Small intestine (tissue), 7 donors: Measurements from ENCODE around the gene SFXN5. TPM values are rescaled to one million over a fixed set of nuclear protein-coding genes. Genes with fewer than 3 reads are reported as not detected.

ENCODE experiments used
- DNase-seq, 2 donors: peaks; one replicate each; pipeline versions ENCODE4 v3.0.0 to v3.0.0-alpha.2; 2013
- FAIRE-seq: peaks from 2 replicates; lab custom pipeline; 2012; peaks lifted over from hg19 to GRCh38; lab: Jason Lieb, UNC
- H3K27ac ChIP-seq, 3 donors: one replicate each; pipeline ENCODE4 v1.5.1; 2013; ENCODE audit warnings: low read length in 2 of 3, mild to moderate bottlenecking in 2 of 3, control low read depth in 1 of 3, inconsistent platforms in 1 of 3, low read depth in 1 of 3, moderate library complexity in 1 of 3
- H3K27me3 ChIP-seq, 3 donors: one replicate each; pipeline ENCODE4 v1.6.1; 2013; ENCODE audit warnings: low read length in 3 of 3, inconsistent platforms in 1 of 3; ENCODE audit not compliant: control insufficient read depth in 3 of 3, insufficient read depth in 3 of 3
- H3K36me3 ChIP-seq, 3 donors: one replicate each; pipeline ENCODE4 v1.6.1; 2013; ENCODE audit warnings: low read length in 3 of 3, inconsistent platforms in 1 of 3, low read depth in 1 of 3, mild to moderate bottlenecking in 1 of 3, moderate library complexity in 1 of 3; ENCODE audit not compliant: control insufficient read depth in 3 of 3, insufficient read depth in 2 of 3
- H3K4me1 ChIP-seq, 3 donors: one replicate each; pipeline ENCODE4 v1.6.1; 2013; ENCODE audit warnings: low read length in 2 of 3, inconsistent platforms in 1 of 3, low read depth in 1 of 3, mild to moderate bottlenecking in 1 of 3, moderate library complexity in 1 of 3; ENCODE audit not compliant: control insufficient read depth in 3 of 3, insufficient read depth in 2 of 3
- H3K4me3 ChIP-seq, 3 donors: one replicate each; pipeline ENCODE4 v1.5.1; 2013; ENCODE audit warnings: low read length in 3 of 3, control low read depth in 1 of 3, inconsistent platforms in 1 of 3, low read depth in 1 of 3, mild to moderate bottlenecking in 1 of 3, moderate library complexity in 1 of 3
- H3K9me3 ChIP-seq, 2 donors: one replicate each; pipeline ENCODE4 v1.6.1; 2013; ENCODE audit warnings: low read depth in 1 of 2, low read length in 1 of 2; ENCODE audit not compliant: control insufficient read depth in 2 of 2, insufficient read depth in 1 of 2
- WGBS, 3 donors: extraction: QIAGEN DNeasy Blood & Tissue Kit; methylation state at CpG; one replicate each; pipeline ENCODE4 v1.1.7; 2013; 5-methylcytosine and 5-hydroxymethylcytosine counted together
- polyA plus RNA-seq, 4 donors: library from polyadenylated mRNA; stranded (reverse) in 3 of 4; unstranded in 1 of 4; fragments of 200-250 nt in 3 of 4; fragments of 120-200 nt in 1 of 4; gene quantifications; one replicate each; pipeline versions ENCODE4 v1.2.1 to v1.2.3, GENCODE V29; 2013
- donor health status: healthy with polysubstance abuse.
- donor health status: control.
- donor health status: control.
- donor health status: Bipolar disorder and iron deficiency.
- donor health status: healthy.

The SFXN5 gene
- polyA plus RNA-seq, 4 donors: 5.4 to 28.5 (median 9.8) TPM

DNA sequence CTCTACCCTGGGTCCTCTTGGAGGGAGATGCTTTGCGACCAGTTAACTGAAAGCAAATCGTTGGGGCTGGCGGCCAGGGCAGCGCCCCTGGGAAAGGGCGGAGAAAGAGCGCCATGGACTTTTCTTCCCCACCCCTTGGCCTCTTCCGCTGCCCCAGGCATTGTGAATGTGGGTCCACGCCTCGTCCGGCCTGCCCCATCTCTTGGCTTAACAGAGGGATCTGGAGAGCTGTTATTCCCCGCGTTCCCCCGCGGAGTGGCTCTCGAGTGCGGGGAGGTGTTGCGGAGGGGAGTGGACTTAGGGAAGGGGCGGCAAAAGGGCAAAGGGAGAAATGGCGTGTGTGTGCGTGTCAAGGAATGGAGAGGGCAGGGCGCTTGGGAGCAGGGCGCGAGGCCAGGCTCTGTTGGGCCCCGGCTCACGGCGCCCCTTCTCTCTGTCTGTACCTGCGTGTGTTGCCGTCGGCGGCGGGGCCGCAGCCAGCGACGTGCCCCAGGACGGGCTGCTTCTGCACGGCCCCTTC, 147.6 kb downstream of the SFXN5 start:
- H3K36me3 ChIP-seq: no peaks in the 10 kb centered on the region
- H3K27ac ChIP-seq: no peak overlapping the region
- peaks cover 22 to 98% (median 75%) of the 10 kb centered on the region in 3 donors for H3K27me3 ChIP-seq
- H3K4me1 ChIP-seq: peaks cover 2 to 29% (median 3%) of the 10 kb centered on the region in 3 donors
- FAIRE-seq (no peak), DNase-seq (no peak)
- peak overlapping the region in 1 of 3 donors; percentile 2 for H3K4me3 ChIP-seq
- no peaks in the 10 kb centered on the region for H3K9me3 ChIP-seq
- 3 to 4% (median 3%) methylated on average over 36 of the region's 36 CpGs for WGBS, 3 donors

DNA sequence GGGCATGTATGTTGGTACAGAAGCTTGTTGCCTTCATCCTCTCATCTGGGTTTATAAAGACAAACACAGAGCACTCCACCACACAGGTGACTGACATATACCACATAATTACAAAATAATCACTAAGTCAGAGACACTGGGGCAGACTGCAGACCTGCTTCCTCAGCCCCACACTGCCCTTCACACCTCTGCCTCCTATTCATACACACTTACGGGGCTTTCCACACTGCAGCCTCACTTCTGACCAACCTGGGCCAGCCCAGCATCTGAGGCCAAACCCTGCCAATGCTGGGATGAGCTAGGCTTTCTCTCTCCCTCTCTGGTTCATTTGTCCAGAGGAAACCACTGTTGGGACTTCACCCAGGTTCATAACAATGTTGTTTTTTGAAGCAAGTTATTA, 149.7 kb downstream of the SFXN5 start:
- Histone ChIP-seq H3K4me3 (no peak overlapping the region), H3K27ac (no peak overlapping the region), H3K4me1 (peaks cover 3 to 32% (median 7%) of the 10 kb centered on the region in 3 donors), H3K36me3 (no peaks in the 10 kb centered on the region), H3K9me3 (peaks cover 0 to 4% of the 10 kb centered on the region in 2 donors), H3K27me3 (peaks cover 18 to 91% (median 75%) of the 10 kb centered on the region in 3 donors)
- no peak for FAIRE-seq
- no peak for DNase-seq
- WGBS, 3 donors: 73 to 89% (median 88%) methylated on average over 1 of the region's 1 CpG

DNA sequence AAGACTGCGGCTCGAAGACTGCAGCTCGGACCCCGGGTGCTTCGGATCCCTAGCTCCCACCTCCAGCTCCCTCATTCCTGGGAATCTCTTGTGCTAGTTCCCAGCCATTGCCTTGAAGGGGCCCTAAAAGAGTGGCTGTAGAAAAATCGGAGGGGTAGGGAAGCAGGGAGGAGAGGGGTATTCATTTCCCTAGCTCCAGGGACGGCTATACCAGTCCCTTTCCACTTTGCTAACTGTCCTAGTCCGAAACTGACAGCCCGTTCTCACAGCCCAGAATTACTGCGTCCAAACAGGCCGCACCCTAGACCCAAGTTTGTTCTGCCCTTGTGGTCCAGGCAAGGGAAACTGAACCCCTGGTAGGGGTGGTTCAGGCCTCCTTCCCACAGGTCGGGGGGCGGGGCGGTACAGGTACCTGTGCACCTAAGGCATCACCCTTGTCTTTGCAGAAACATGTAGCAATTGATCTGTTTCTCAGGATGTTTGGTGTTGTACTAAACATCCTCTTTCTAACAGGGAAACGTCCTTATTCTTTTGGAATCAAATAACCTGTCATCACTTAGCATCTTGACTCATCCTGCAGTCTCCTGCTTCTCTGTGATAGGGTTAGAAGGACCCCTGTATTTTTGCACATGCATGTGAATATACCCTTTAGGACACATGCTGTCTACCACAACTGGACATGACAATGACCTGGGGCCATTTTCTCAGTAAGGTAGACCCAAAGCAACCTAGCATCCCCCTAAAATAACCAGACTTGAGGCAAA, 150.2 kb downstream of the SFXN5 start:
- H3K27ac ChIP-seq: no peak overlapping the region
- FAIRE-seq (no peak), DNase-seq (no peak)
- 13 to 26% (median 19%) methylated on average over 15 of the region's 15 CpGs for WGBS, 3 donors
- peaks cover 0 to 4% of the 10 kb centered on the region in 2 donors for H3K9me3 ChIP-seq
- peaks cover 18 to 91% (median 74%) of the 10 kb centered on the region in 3 donors for H3K27me3 ChIP-seq
- no peaks in the 10 kb centered on the region for H3K36me3 ChIP-seq
- H3K4me3 ChIP-seq: no peak overlapping the region
- H3K4me1 ChIP-seq: peaks cover 3 to 38% (median 7%) of the 10 kb centered on the region in 3 donors

DNA sequence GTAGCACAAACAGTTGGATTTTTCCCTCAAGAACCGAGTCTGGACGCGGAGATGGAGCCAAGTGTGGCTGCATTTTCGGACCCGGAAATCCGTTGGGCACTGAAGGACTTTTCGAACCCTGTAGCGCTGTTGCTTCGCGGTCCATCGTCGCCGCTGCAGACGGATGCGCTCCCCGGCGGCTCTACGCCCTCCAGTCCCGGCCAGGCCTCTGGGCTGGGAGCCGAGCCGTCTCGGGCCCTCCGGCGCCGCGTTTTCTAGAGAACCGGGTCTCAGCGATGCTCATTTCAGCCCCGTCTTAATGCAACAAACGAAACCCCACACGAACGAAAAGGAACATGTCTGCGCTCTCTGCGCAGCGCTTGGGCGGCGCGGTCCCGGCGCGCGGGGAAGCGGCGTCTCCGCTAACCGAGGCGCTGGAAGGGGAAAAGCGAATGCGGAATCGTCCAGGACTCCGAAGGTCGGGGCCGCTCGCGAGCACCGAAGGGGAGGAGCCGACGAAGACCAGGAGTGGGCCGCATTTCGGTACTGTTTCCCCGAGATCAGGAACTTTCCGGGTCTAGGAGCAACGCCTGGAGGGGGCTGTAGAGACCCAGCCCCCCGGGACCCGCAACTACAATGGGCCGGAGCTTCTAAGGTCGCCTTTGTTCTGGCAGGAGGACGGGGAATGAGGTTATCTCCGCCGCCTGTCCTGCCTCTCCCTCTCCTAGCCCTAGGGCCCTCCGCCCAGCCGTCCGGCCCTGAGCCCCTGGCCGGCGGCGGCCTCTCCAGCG, 151.0 kb downstream of the SFXN5 start:
- Histone ChIP-seq H3K36me3 (no peaks in the 10 kb centered on the region), H3K9me3 (peaks cover 0 to 4% of the 10 kb centered on the region in 2 donors), H3K4me1 (peaks cover 3 to 41% (median 7%) of the 10 kb centered on the region in 3 donors), H3K4me3 (peak overlapping the region in 1 of 3 donors; percentile 5), H3K27ac (no peak overlapping the region), H3K27me3 (peaks cover 18 to 92% (median 75%) of the 10 kb centered on the region in 3 donors)
- 2 to 6% (median 3%) methylated on average over 64 to 77 of the region's 77 CpGs for WGBS, 3 donors
- DNase-seq (peak in 1 of 2 donors; percentile 57), FAIRE-seq (no peak)

DNA sequence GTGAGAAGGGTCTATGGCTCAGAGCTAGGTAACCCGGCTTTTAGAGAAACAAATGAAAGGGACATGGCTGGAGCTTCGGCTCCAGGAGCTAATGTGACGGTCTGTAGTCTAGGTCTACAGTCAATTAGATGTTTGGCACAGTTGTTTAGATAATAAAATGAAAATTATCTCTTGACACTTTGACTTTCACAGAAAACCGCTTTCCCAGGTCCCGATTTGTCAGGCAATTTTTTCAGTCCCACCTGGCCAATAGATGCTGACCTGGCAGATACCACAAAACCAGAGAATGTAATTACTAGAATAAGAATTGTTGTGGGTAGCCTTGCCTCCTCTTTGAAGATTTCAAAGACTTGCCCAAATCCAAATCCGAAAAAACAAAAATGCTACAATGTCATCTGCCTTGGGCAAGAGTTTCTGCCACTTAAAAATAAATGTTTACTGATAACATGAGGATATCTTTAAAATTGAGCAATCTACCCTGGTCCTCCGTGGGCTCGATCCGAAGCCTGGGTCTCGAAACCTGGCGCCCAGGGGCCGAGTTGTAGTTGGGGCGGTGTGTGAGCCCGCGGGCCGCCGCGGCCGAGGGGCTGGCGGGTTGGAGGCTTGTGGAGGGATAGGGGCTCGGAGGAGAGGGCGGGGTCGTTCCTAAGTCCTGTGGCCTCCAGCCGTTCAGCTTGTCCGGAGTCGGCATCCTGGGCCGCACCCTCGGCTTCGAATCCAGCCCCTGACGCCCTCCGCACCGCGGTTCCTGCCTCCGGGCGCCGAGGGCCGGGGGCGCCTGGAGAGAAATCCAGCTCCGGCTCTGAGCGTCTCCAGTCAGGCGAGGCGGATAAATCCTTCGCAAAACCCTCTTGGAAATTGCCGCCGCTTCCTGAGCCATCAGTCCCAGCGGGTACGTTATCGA, 151.8 kb downstream of the SFXN5 start:
- no peak for DNase-seq
- peaks cover 3 to 41% (median 7%) of the 10 kb centered on the region in 3 donors for H3K4me1 ChIP-seq
- no peak overlapping the region for H3K27ac ChIP-seq
- 5 to 6% (median 6%) methylated on average over 45 to 48 of the region's 48 CpGs for WGBS, 3 donors
- peaks cover 15 to 92% (median 77%) of the 10 kb centered on the region in 3 donors for H3K27me3 ChIP-seq
- FAIRE-seq: no peak
- peaks cover 0 to 4% of the 10 kb centered on the region in 2 donors for H3K9me3 ChIP-seq
- H3K4me3 ChIP-seq: peak overlapping the region in 1 of 3 donors; percentile 5
- H3K36me3 ChIP-seq: no peaks in the 10 kb centered on the region

DNA sequence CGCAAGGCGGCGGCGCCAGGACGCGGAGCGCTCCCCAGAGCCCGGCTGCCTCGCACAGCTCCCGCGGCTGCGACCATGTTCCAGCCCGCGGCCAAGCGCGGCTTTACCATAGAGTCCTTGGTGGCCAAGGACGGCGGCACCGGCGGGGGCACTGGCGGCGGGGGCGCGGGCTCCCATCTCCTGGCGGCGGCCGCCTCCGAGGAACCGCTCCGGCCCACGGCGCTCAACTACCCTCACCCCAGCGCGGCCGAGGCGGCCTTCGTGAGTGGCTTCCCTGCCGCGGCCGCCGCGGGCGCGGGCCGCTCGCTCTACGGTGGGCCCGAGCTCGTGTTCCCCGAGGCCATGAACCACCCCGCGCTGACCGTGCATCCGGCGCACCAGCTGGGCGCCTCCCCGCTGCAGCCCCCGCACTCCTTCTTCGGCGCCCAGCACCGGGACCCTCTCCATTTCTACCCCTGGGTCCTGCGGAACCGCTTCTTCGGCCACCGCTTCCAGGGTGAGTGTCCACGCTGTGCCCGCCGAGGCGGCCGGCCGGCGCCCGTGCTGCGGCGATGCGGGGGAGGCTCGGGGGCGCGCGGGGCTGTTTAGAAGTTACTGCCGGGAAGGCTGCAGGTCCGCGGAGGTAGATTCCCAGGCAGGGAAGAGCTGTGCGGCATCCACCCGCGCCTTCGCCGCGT, 153.5 kb downstream of the SFXN5 start:
- H3K27ac ChIP-seq: no peak overlapping the region
- 0 to 2% (median 1%) methylated on average over 67 to 89 of the region's 89 CpGs for WGBS, 3 donors
- H3K4me1 ChIP-seq: peaks cover 3 to 32% (median 5%) of the 10 kb centered on the region in 3 donors
- FAIRE-seq: no peak
- peaks cover 7 to 92% (median 74%) of the 10 kb centered on the region in 3 donors for H3K27me3 ChIP-seq
- peak in 1 of 2 donors; percentile 55 for DNase-seq
- no peaks in the 10 kb centered on the region for H3K36me3 ChIP-seq
- H3K4me3 ChIP-seq: peak overlapping the region in 1 of 3 donors; percentile 63
- H3K9me3 ChIP-seq: peaks cover 0 to 4% of the 10 kb centered on the region in 2 donors

DNA sequence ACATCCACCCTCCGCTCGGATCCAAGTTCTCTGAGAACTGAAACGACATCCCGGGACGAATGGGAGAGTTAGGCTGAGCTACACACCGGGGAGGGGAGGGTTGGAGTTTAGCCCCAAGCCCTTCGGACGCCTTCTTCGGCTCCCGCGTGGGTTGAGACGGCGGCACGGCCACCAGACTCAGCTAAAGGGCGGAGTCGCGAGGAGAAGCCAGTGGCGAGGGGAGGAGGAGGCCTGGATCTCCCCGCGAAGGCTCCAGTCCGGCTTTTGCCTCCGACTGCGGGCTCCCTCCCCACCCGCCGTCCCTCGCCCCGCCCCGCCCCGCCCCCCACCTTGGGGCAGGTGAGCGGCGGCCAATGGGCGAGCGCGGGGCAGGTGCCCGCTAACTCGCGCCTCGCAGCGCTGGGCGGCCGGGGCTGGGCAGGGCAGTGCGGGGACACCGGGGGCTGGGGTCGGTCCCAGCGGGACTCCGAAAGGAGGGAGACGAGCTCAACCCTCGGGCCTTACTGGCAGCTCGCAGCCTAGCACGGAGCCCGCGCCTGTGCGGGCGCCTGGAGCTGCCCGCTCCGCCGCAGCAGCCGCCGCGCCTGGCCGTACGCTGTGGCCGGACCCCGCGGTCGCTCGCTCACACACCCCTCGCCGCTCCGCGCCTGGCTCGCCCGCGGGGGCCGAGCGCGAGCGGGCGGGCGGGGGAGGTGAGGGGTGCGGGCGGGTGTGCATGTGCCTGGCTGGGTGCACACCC, 154.2 kb downstream of the SFXN5 start, which contains the start of gene EMX1:
EMX1 (plus strand) TSS at position 382 of the 739 bp plus-strand sequence; CDS start at position 716, 334 bp downstream.
- peak; percentile 87 to 89 for DNase-seq
- WGBS, 3 donors: 0 to 1% (median 1%) methylated on average over 37 to 82 of the region's 82 CpGs
- Histone ChIP-seq H3K27ac (peak within 1 kb of the TSS in 1 of 3 donors; percentile 46), H3K36me3 (no peaks in the 10 kb centered on the region), H3K4me3 (peak within 1 kb of the TSS in 2 of 3 donors; percentile 38 to 63), H3K4me1 (peaks cover 3 to 32% (median 5%) of the 10 kb centered on the region in 3 donors), H3K9me3 (peaks cover 0 to 4% of the 10 kb centered on the region in 2 donors), H3K27me3 (peaks cover 7 to 87% (median 68%) of the 10 kb centered on the region in 3 donors)
- FAIRE-seq: no peak
